Measurements from ENCODE around the gene SMPDL3B.

Gene SMPDL3B

DNA sequence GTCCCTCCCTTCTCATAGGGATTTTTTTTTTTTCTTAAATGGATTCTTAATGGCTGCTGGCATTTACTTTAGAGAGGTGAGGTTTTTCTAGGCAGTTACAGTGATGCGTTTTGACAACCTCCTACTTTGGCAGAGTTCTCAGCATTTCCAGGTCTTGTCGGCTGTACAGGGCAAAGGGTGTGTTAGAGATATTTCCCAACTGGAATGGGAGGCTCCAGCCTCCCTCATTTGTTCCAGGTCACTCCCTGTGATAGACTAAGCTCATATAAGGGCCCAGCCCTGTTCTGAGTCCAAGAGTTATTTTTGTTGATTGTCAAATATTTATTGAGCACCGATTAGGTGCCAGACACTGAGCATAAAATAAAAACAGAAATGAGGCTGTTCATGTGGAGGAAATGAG, 17.3 kb downstream of the SMPDL3B start:
- TF ChIP-seq GATA1 (IDR thresholded peaks at IDR 0.05; ENCODE audit: low read depth, low read length) (no peak), POLR2A (IDR thresholded peaks at IDR 0.05; ENCODE audit: low read length) (no peak)
- no peak for DNase-seq

DNA sequence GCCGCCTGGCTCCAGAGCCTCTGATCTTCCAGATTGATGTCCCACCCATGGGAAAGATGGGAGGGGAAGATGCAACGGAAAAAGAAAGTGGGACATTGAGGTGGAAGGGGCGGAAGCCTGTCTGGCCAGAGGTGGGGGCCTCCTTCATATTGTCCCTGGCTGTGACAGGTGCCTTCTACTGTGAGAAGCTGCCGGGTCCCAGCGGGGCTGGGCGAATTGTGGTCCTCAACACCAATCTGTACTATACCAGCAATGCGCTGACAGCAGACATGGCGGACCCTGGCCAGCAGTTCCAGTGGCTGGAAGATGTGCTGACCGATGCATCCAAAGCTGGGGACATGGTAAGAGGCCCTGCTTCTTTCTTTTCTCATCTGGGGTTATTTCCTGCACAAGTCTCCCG, 19.4 kb downstream of the SMPDL3B start:
- no peak for DNase-seq
- TF ChIP-seq GATA1 (IDR thresholded peaks at IDR 0.05; ENCODE audit: low read depth, low read length): no peak
- TF ChIP-seq POLR2A (IDR thresholded peaks at IDR 0.05; ENCODE audit: low read length): no peak

DNA sequence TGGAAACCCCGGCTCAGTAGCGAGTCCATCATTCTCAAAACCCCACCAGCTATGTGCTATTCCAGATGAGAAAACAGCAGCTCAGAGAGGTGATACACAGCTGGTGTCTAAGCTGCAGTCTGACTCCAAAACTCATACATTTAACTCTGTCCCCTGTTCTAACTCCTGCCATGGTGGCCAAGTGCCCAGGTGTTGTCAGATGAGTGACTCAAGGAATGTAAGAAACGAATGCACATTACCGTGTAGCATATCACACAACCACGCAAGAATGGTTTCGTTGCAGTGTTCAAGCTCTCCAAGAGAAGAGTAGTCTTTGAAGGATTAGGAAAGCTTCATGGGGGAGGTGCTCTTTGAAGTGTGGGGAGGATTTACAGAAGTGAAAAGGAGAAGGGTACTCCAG, 20.3 kb downstream of the SMPDL3B start:
- no peak for DNase-seq
- no peak for TF ChIP-seq GATA1 (IDR thresholded peaks at IDR 0.05; ENCODE audit: low read depth, low read length)
- no peak for TF ChIP-seq POLR2A (IDR thresholded peaks at IDR 0.05; ENCODE audit: low read length)

DNA sequence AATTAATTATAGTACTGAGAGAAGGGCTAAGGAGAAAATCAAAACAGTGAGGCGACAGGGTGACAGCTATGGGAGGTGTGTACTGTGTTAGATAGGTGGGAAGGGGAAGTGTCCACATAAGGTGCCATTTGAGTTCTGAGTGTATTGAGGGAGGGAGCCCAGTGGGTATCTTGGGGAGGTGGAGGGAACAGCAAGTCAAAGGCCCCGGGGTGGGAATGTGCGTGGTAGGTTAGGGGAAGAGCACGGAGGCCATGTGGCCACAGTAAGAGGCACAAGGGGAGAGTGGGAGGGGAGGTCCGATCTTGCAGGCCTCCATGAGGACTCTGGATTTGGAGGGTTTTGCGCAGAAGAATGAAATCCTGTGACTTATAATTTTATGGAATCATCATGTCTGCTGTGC, 22.0 kb downstream of the SMPDL3B start:
- no peak for DNase-seq
- TF ChIP-seq POLR2A (IDR thresholded peaks at IDR 0.05; ENCODE audit: low read length): no peak
- TF ChIP-seq GATA1 (IDR thresholded peaks at IDR 0.05; ENCODE audit: low read depth, low read length): no peak

GRCh38 chr1:27957655-27958054, 22.9 kb downstream of the SMPDL3B start:
- DNase-seq: no peak
- no peak for TF ChIP-seq GATA1 (IDR thresholded peaks at IDR 0.05; ENCODE audit: low read depth, low read length)
- TF ChIP-seq POLR2A (IDR thresholded peaks at IDR 0.05; ENCODE audit: low read length): no peak

GRCh38 chr1:27958513-27958912, 23.7 kb downstream of the SMPDL3B start:
- no peak for TF ChIP-seq POLR2A (IDR thresholded peaks at IDR 0.05; ENCODE audit: low read length)
- TF ChIP-seq GATA1 (IDR thresholded peaks at IDR 0.05; ENCODE audit: low read depth, low read length): no peak
- DNase-seq: no peak

DNA sequence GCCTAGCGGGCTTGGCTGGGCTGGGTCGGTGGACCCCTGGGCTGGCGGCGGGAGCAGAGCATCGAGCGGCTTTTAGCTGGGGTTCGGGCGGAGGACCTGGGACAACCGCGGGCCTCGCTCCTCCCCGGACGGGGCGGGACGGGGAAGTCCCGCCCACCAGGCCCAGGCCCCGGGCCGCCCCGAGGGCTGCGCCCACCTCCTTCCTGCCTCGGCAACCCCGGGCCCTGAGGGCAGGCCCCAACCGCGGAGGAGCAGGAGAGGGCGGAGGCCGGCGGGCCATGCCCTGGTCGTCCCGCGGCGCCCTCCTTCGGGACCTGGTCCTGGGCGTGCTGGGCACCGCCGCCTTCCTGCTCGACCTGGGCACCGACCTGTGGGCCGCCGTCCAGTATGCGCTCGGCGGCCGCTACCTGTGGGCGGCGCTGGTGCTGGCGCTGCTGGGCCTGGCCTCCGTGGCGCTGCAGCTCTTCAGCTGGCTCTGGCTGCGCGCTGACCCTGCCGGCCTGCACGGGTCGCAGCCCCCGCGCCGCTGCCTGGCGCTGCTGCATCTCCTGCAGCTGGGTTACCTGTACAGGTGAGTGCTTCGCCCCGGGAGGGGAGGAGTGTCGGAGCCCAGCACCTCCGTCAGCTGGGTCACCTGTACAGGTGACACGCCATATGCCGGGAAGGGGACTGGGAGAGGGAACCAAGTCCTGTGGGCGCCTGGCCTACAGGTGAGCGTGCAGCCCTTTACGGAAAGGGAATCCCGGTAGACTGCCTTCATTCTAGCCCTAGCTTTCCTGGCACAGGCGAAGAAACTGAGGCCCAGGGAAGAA, 25.2 kb downstream of the SMPDL3B start, which contains the start of gene XKR8:
XKR8 (plus strand) TSS at position 182 of the 812 bp plus-strand sequence; CDS start at position 279, 97 bp downstream.
- TF ChIP-seq POLR2A (IDR thresholded peaks at IDR 0.05; ENCODE audit: low read length) (peak; percentile 49), GATA1 (IDR thresholded peaks at IDR 0.05; ENCODE audit: low read depth, low read length) (no peak)
- DNase-seq: peak in 1 of 2 experiments; percentile 79

DNA sequence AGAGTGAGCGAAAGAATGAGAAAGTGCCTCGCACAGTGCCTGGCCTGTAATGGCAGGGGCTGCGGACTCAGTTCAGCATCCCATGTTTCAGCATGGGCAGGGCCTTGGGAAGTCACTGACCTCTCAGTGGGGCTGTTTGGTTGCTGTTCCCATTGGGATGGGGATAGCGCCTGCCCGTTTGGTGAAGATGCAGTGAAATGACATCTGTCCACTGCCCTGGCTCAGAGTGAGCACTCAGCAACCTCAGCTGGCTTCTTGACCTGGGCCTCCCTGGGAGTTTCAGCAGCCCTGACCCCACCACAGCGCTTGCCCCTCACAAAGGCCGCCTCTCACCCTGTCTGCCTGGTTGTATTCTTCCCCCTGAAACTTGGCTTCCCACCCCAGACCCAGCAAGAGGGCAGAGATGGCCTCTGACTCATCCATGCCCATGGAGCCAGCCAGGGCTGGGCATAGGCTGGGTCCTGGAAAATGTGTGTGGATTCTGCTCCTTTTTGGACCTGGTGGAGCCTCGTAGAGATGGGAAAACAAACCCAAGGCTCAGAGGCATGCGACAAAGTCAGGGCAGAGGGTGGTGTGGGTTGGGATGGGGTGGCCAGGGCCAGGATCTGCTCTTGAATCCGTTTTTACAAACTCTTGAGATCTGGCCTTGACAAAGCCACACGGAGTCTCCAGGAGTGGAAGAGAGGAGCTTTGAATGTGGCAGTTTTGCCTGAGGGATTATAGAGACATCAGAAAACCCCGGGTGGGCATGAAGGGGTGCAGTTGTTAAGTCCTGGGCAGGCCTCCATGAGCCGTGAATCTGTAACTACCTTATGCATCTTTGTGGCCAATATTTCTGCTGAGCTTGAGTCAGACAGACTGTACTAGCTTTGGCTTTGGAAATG, 26.2 kb downstream of the SMPDL3B start:
- no peak for DNase-seq

GRCh38 chr1:27961646-27962221, 26.9 kb downstream of the SMPDL3B start:
- no peak for DNase-seq
- TF ChIP-seq GATA1 (IDR thresholded peaks at IDR 0.05; ENCODE audit: low read depth, low read length) (no peak), POLR2A (IDR thresholded peaks at IDR 0.05; ENCODE audit: low read length) (no peak)

More for the DNA sequence above, 26.2 kb downstream of the SMPDL3B start:
- no peak for TF ChIP-seq GATA1 (IDR thresholded peaks at IDR 0.05; ENCODE audit: low read depth, low read length)

DNA sequence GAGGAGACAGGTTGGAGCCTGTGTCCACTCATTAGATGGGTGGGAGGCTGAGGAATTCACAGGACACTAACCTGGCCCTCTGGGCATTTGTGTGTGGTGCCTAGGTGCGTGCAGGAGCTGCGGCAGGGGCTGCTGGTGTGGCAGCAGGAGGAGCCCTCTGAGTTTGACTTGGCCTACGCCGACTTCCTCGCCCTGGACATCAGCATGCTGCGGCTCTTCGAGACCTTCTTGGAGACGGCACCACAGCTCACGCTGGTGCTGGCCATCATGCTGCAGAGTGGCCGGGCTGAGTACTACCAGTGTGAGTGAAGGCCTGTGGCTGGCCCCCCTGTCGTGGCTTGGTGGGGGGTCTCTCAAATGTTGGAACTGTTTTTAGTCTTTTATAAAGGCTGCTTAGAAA, 28.6 kb downstream of the SMPDL3B start:
- TF ChIP-seq GATA1 (IDR thresholded peaks at IDR 0.05; ENCODE audit: low read depth, low read length): no peak
- TF ChIP-seq POLR2A (IDR thresholded peaks at IDR 0.05; ENCODE audit: low read length): no peak

DNA sequence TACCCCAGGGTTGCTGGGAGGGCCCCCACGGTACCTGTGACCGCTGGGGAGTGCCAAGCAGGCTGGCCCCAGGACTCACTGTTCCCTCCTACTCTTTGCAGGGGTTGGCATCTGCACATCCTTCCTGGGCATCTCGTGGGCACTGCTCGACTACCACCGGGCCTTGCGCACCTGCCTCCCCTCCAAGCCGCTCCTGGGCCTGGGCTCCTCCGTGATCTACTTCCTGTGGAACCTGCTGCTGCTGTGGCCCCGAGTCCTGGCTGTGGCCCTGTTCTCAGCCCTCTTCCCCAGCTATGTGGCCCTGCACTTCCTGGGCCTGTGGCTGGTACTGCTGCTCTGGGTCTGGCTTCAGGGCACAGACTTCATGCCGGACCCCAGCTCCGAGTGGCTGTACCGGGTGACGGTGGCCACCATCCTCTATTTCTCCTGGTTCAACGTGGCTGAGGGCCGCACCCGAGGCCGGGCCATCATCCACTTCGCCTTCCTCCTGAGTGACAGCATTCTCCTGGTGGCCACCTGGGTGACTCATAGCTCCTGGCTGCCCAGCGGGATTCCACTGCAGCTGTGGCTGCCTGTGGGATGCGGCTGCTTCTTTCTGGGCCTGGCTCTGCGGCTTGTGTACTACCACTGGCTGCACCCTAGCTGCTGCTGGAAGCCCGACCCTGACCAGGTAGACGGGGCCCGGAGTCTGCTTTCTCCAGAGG, 31.8 kb downstream of the SMPDL3B start:
- DNase-seq: no peak
- no peak for TF ChIP-seq POLR2A (IDR thresholded peaks at IDR 0.05; ENCODE audit: low read length)
- TF ChIP-seq GATA1 (IDR thresholded peaks at IDR 0.05; ENCODE audit: low read depth, low read length): no peak

More for the DNA sequence above, 28.6 kb downstream of the SMPDL3B start:
- no peak for DNase-seq

DNA sequence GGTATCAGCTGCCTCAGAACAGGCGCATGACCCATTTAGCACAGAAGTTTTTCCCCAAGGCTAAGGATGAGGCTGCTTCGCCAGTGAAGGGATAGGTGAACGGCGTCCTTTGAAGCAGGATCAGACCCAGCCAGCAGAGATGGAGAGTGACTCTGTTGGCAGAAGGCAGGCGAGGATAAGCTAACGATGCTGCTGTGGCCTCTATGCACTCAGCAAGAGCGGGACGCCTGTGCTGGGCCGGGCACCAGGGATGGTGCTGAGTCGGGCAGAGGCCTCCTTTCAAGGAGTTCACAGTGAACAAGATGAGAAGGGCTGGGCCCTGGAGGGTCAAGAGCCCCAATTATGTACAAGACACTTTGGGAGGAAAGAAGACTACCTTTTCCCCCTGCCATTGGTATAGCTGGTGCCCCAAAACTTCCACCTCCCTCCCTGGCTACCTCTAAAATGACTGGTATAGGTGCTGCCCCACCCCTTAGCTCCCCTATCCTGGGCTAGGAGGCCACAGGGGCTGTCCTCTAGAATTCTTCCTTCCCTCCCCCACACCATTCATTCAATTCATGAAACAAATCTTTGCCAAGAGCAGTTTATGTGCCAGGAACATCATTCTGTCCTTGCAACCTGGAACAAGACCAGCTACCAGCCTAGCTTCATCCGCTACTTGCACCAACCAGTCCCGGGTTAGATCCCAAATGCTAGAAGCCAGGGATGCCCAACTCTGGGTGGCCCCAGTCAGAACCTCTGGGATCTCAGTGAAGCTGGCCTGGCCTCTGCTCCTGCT, 32.5 kb downstream of the SMPDL3B start:
- DNase-seq: no peak
- TF ChIP-seq POLR2A (IDR thresholded peaks at IDR 0.05; ENCODE audit: low read length) (no peak), GATA1 (IDR thresholded peaks at IDR 0.05; ENCODE audit: low read depth, low read length) (no peak)
